Prostate gland (tissue), 2 donors: Measurements from ENCODE around the gene DIAPH2.

Experiments used
- CTCF ChIP-seq, 4 experiments: fragments of 200-600 bp in 2 of 4; fragments of 450-650 bp in 2 of 4; sonication (generic) in 2 of 4; IDR thresholded peaks; 1 replicate in 3 of 4; 2 replicates in 1 of 4; pipeline ENCODE4 v1.5.1; 2016 to 2019; ENCODE audit warnings: antibody characterized with exemption in 4 of 4, mild to moderate bottlenecking in 2 of 4, moderate library complexity in 2 of 4
- POLR2A ChIP-seq: fragments of 450-650 bp; IDR thresholded peaks from one replicate; pipeline ENCODE4 v1.6.1; 2016; ENCODE audit warnings: antibody characterized with exemption, mild to moderate bottlenecking

- no peak for TF ChIP-seq CTCF (IDR thresholded peaks at IDR 0.05)
- TF ChIP-seq POLR2A, result no peak
Measured at GRCh38 chrX:97070346-97070745, 385.7 kb downstream of the DIAPH2 start.
